H1 (cell line): ENCODE data around the gene RHEB. TPM values are rescaled to one million over a fixed set of nuclear protein-coding genes. Genes with fewer than 3 reads are reported as not detected.

Experiments used
- CTCF ChIA-PET: fragments of 300-600 bp; sonication (Branson Sonifier 250); formaldehyde crosslinking; loops from one replicate; lab custom pipeline; 2021; ENCODE audit not compliant: partially characterized antibody; lab: Charles Lee
- POLR2A ChIA-PET: fragments of 300-600 bp; sonication (Branson Sonifier 250); formaldehyde crosslinking; loops from one replicate; lab custom pipeline; 2021; ENCODE audit warnings: inconsistent platforms; ENCODE audit not compliant: partially characterized antibody; lab: Charles Lee
- DNase-seq, 2 experiments: peaks; one replicate each; pipeline versions ENCODE4 v3.0.0 to v3.0.0-alpha.2; 2010 to 2022; ENCODE audit warnings: low spot score in 2 of 2, low read depth in 1 of 2, mixed read lengths in 1 of 2
- FAIRE-seq: peaks from 2 replicates; lab custom pipeline; 2011; peaks lifted over from hg19 to GRCh38; lab: Jason Lieb, UNC
- H2AFZ ChIP-seq: 2 replicates; pipeline ENCODE4 v1.8.1; 2012; ENCODE audit warnings: low read length, inconsistent platforms
- H2AK5ac ChIP-seq: 2 replicates; pipeline ENCODE4 v1.6.1; 2013; ENCODE audit warnings: low read depth, low read length
- H2BK120ac ChIP-seq: replicated peaks from 2 replicates; pipeline ENCODE3; 2013; ENCODE audit warnings: low read depth, low read length, inconsistent platforms
- H2BK12ac ChIP-seq: 2 replicates; pipeline ENCODE4 v1.6.1; 2013; ENCODE audit warnings: low read depth, low read length
- H2BK15ac ChIP-seq: 2 replicates; pipeline ENCODE4 v1.6.1; 2013; ENCODE audit warnings: low read length
- H2BK20ac ChIP-seq: 2 replicates; pipeline ENCODE4 v1.6.1; 2013; ENCODE audit warnings: low read length
- H2BK5ac ChIP-seq: 2 replicates; pipeline ENCODE4 v1.6.1; 2013; ENCODE audit warnings: low read depth, low read length
- H3K14ac ChIP-seq: 2 replicates; pipeline ENCODE4 v1.6.1; 2013; ENCODE audit warnings: inconsistent platforms; ENCODE audit not compliant: insufficient read length
- H3K18ac ChIP-seq: 2 replicates; pipeline ENCODE4 v1.6.1; 2013; ENCODE audit warnings: low read length; ENCODE audit errors: extremely low read depth
- H3K23ac ChIP-seq: 2 replicates; pipeline ENCODE4 v1.6.1; 2013; ENCODE audit warnings: inconsistent platforms; ENCODE audit not compliant: insufficient read length
- H3K23me2 ChIP-seq: 2 replicates; pipeline ENCODE4 v1.6.1; 2013; ENCODE audit warnings: low read depth, low read length
- H3K27ac ChIP-seq: 2 replicates; pipeline ENCODE4 v1.6.1; 2011; ENCODE audit warnings: low read depth, low read length, inconsistent platforms
- H3K27me3 ChIP-seq, 4 experiments: replicated peaks in 1 of 4; 1 replicate in 1 of 4; 2 replicates in 3 of 4; pipeline versions ENCODE4 v1.6.1 to v1.8.1; 2011 to 2013; ENCODE audit warnings: low read length in 3 of 4, mild to moderate bottlenecking in 3 of 4, inconsistent platforms in 2 of 4, mixed read lengths in 2 of 4, moderate library complexity in 1 of 4; ENCODE audit not compliant: control insufficient read depth in 3 of 4, insufficient read depth in 3 of 4; ENCODE audit errors: extremely low read depth in 1 of 4
- H3K36me3 ChIP-seq, 4 experiments: 2 replicates each; pipeline versions ENCODE4 v1.6.1 to v1.8.1; 2011 to 2013; ENCODE audit warnings: mild to moderate bottlenecking in 4 of 4, low read length in 3 of 4, moderate library complexity in 2 of 4, control low read depth in 1 of 4, inconsistent platforms in 1 of 4; ENCODE audit not compliant: insufficient read depth in 4 of 4, control insufficient read depth in 2 of 4
- H3K4ac ChIP-seq: replicated peaks from 2 replicates; pipeline ENCODE3; 2013; ENCODE audit warnings: low read length, low read depth, mixed read lengths, inconsistent platforms; ENCODE audit not compliant: insufficient read length
- H3K4me1 ChIP-seq, 4 experiments: replicated peaks in 1 of 4; 1 replicate in 1 of 4; 2 replicates in 3 of 4; pipeline versions ENCODE4 v1.6.1 to v1.8.1; 2011 to 2013; ENCODE audit warnings: low read length in 3 of 4, inconsistent platforms in 2 of 4, mixed read lengths in 1 of 4; ENCODE audit not compliant: insufficient read depth in 4 of 4, control insufficient read depth in 3 of 4
- H3K4me2 ChIP-seq, 2 experiments: 2 replicates each; pipeline versions ENCODE4 v1.6.1 to v1.8.1; 2011 to 2013; ENCODE audit warnings: low read depth in 2 of 2, low read length in 2 of 2, control low read depth in 1 of 2, inconsistent platforms in 1 of 2, mild to moderate bottlenecking in 1 of 2; ENCODE audit not compliant: insufficient read depth in 1 of 2
- H3K4me3 ChIP-seq, 4 experiments: fragments of 200-600, 300-600 bp in 1 of 4; sonication (generic), shearing (Covaris generic), sonication (Bioruptor Twin) in 1 of 4; 2 replicates each; pipeline versions ENCODE4 v1.5.1 to v1.8.1; 2011 to 2016; ENCODE audit warnings: low read length in 4 of 4, low read depth in 3 of 4, control low read depth in 2 of 4, inconsistent platforms in 2 of 4, mild to moderate bottlenecking in 2 of 4, mixed read lengths in 1 of 4, moderate library complexity in 1 of 4; ENCODE audit not compliant: insufficient read depth in 2 of 4; ENCODE audit errors: extremely low read depth in 1 of 4
- H3K56ac ChIP-seq: replicated peaks from 2 replicates; pipeline ENCODE3; 2013; ENCODE audit warnings: low read depth, mild to moderate bottlenecking, mixed read lengths, low read length, inconsistent platforms; ENCODE audit not compliant: insufficient read length
- H3K79me1 ChIP-seq: 2 replicates; pipeline ENCODE4 v1.6.1; 2013; ENCODE audit warnings: low read depth, low read length, control low read depth
- H3K79me2 ChIP-seq, 2 experiments: 2 replicates each; pipeline versions ENCODE4 v1.6.1 to v1.8.1; 2012 to 2013; ENCODE audit warnings: low read length in 2 of 2, mild to moderate bottlenecking in 2 of 2, inconsistent platforms in 1 of 2; ENCODE audit not compliant: insufficient read depth in 2 of 2, control insufficient read depth in 1 of 2
- H3K9ac ChIP-seq, 4 experiments: replicated peaks in 1 of 4; 1 replicate in 1 of 4; 2 replicates in 3 of 4; pipeline versions ENCODE4 v1.6.1 to v1.8.1; 2011 to 2013; ENCODE audit warnings: low read depth in 3 of 4, low read length in 3 of 4, control low read depth in 2 of 4, mild to moderate bottlenecking in 2 of 4, moderate library complexity in 2 of 4, inconsistent platforms in 1 of 4; ENCODE audit errors: extremely low read depth in 1 of 4
- H3K9me3 ChIP-seq, 2 experiments: 2 replicates each; pipeline versions ENCODE4 v1.6.1 to v1.8.1; 2012 to 2013; ENCODE audit warnings: mild to moderate bottlenecking in 2 of 2, moderate library complexity in 2 of 2, control low read depth in 1 of 2, inconsistent platforms in 1 of 2, low read depth in 1 of 2, low read length in 1 of 2, mixed read lengths in 1 of 2; ENCODE audit not compliant: insufficient read depth in 2 of 2
- H4K20me1 ChIP-seq, 2 experiments: replicated peaks in 1 of 2; 2 replicates each; pipeline versions ENCODE3 to v1.8.1; 2011 to 2013; ENCODE audit warnings: inconsistent platforms in 2 of 2, low read length in 2 of 2, mild to moderate bottlenecking in 1 of 2; ENCODE audit not compliant: insufficient read depth in 2 of 2, control insufficient read depth in 1 of 2
- H4K5ac ChIP-seq: 2 replicates; pipeline ENCODE4 v1.6.1; 2013; ENCODE audit warnings: low read length, low read depth, mixed read lengths, inconsistent platforms; ENCODE audit not compliant: insufficient read length
- H4K8ac ChIP-seq: 2 replicates; pipeline ENCODE4 v1.8.0; 2013; ENCODE audit warnings: mild to moderate bottlenecking, moderate library complexity, low read length, inconsistent platforms; ENCODE audit not compliant: insufficient read depth; ENCODE audit errors: extremely low read depth
- H4K91ac ChIP-seq: replicated peaks from 2 replicates; pipeline ENCODE3; 2013; ENCODE audit warnings: low read length, mixed read lengths, inconsistent platforms; ENCODE audit not compliant: insufficient read length
- SRF ChIP-seq: IDR thresholded peaks from 2 replicates; pipeline ENCODE4 v1.6.1; 2011; ENCODE audit warnings: mild to moderate bottlenecking, low read depth, low read length, moderate library complexity
- WGBS, 2 experiments: shearing (Covaris generic) in 1 of 2; methylation state at CpG; one replicate each; pipeline versions ENCODE4 v1.1.6 to v1.1.7; 2013 to 2015; ENCODE audit warnings: low lambda C conversion rate in 2 of 2, mixed read lengths in 2 of 2, inconsistent platforms in 1 of 2, low coverage in 1 of 2, missing lambda C conversion rate in 1 of 2; ENCODE audit not compliant: insufficient replicate concordance in 2 of 2, insufficient coverage in 1 of 2, insufficient read length in 1 of 2; ENCODE audit errors: extremely low coverage in 1 of 2, missing lambda C conversion rate in 1 of 2; 5-methylcytosine and 5-hydroxymethylcytosine counted together
- polyA plus RNA-seq, 7 experiments: library from polyadenylated mRNA; depleted of rRNA in 3 of 7; stranded (reverse) in 5 of 7; unstranded in 2 of 7; fragments of >200 nt in 5 of 7; fragments of 200-250 nt in 2 of 7; gene quantifications; 1 replicate in 5 of 7; 2 replicates in 1 of 7; 4 replicates in 1 of 7; pipeline versions ENCODE4 v1.2.1 to v1.2.3, GENCODE V29; 2011 to 2013; ENCODE audit warnings: missing spikeins in 2 of 7, mixed read lengths in 2 of 7
- total RNA-seq: library from RNA; stranded (reverse); fragmentation: NEBNext Ultra II Directional; extraction: Animal tissue kit (Norgen Biotek cat#: 25700); gene quantifications from 2 replicates; pipeline ENCODE4 v1.2.1, GENCODE V29; 2021

RHEB gene
- total and polyA plus RNA-seq, 2 of the 8 experiments (the other 6 are each of a cell fraction or from before 2014, with no cell fraction given), result 60.8 to 132 TPM

DNA sequence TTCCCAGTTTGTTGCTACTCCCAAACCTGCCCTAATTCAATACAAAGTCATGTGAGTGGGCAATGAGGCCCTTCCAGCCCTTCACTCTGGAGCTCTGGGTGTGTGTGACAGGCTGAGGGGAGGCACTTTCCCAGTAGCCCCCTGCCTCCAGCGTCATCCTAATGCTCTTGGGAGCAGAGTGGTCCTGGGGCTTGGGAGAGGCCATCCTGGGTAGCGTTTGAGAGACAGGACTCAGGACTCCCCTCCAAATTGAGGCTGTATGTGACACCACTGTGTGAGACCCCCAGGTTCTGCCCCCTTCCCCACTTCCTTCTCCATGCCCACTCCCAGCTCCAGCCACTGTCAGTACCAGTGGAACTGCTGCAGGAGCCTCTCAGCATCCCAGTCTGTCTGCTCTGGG lies 73.3 kb downstream of the RHEB start:
- FAIRE-seq (no peak), DNase-seq (no peak)
- H4K91ac ChIP-seq, result no peak overlapping the region
- TF ChIP-seq SRF, result no peak
- peaks cover 0 to 12% (median 7%) of the 10 kb centered on the region in 4 experiments; a peak in 5 of 7 replicates for H3K27me3 ChIP-seq
- no peak overlapping the region for H2AK5ac ChIP-seq
- no peak overlapping the region for H3K4ac ChIP-seq
- no peak overlapping the region for H3K56ac ChIP-seq
- H4K5ac ChIP-seq, result no peak overlapping the region
- no peaks in the 10 kb centered on the region for H3K79me1 ChIP-seq
- no peak overlapping the region for H3K23ac ChIP-seq
- POLR2A ChIA-PET, result interaction anchor here (1.2 kb wide), 1 partner anchor 15 kb away, joined by 5 read pairs; no protein-coding TSS in a partner anchor
- no peak overlapping the region for H4K8ac ChIP-seq
- no peak overlapping the region for H3K9ac ChIP-seq
- no peaks in the 10 kb centered on the region; the same call in 1 of the 2 replicates for H3K23me2 ChIP-seq
- H2BK120ac ChIP-seq, result no peak overlapping the region
- H2BK12ac ChIP-seq, result no peak overlapping the region
- H3K9me3 ChIP-seq, result no peaks in the 10 kb centered on the region
- H3K18ac ChIP-seq, result no peak overlapping the region
- H2BK5ac ChIP-seq, result no peak overlapping the region
- H3K14ac ChIP-seq, result no peak overlapping the region
- H2BK20ac ChIP-seq, result no peak overlapping the region
- 82% methylated on average over 2 of the region's 2 CpGs; no CpG with 5 or more reads in 1 of the 2 experiments for WGBS, 2 experiments
- H2BK15ac ChIP-seq, result 0 out of 2 replicates have a peak overlapping the region, but pooled peaks have one; percentile 61
- H3K4me1 ChIP-seq, result peaks cover 0 to 6% (median 0%) of the 10 kb centered on the region in 4 experiments; a peak in 2 of 7 replicates
- H3K27ac ChIP-seq, result no peak overlapping the region
- CTCF ChIA-PET, result interaction anchor here (0.7 to 13.7 kb wide), 6 partner anchors 15 to 95 kb away, joined by 3 to 185 read pairs (median 18); no protein-coding TSS in a partner anchor
- H3K4me3 ChIP-seq, result no peak overlapping the region
- H3K79me2 ChIP-seq, result no peaks in the 10 kb centered on the region
- H3K4me2 ChIP-seq, result no peak overlapping the region
- H4K20me1 ChIP-seq, result no peaks in the 10 kb centered on the region
- H2AFZ ChIP-seq, result no peak overlapping the region
- no peaks in the 10 kb centered on the region for H3K36me3 ChIP-seq
